GM18858 (cell line): ENCODE data around the gene CASKIN1.
"Not testable (repeated sequence)": the region's sequence is repeated elsewhere in the genome, so short reads cannot be mapped to it uniquely, and the experiment has no call there.

ENCODE experiments used
- ATAC-seq: cut with Tn5 transposase; IDR thresholded peaks from one replicate; pipeline ENCODE4 v1.9.1; 2021; ENCODE audit not compliant: unreplicated experiment

CASKIN1 gene

DNA sequence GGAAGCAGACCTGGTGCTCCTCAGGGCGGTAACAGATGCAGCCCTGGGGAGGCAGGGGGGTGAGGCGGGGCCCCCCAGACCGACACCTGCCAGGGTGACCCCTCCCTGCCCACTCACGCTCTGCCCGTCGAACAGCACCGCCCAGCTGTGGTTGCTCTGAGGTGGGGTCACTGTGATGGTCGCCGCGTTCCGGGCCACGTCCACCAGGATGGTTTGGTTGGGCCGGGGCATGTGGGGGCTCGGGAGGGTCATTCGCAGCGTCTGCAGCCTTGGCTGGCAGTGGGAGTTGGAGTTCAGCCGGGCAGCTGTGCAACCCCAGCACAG is 13.6 kb upstream of the CASKIN1 start:
- ATAC-seq, result no peak

DNA sequence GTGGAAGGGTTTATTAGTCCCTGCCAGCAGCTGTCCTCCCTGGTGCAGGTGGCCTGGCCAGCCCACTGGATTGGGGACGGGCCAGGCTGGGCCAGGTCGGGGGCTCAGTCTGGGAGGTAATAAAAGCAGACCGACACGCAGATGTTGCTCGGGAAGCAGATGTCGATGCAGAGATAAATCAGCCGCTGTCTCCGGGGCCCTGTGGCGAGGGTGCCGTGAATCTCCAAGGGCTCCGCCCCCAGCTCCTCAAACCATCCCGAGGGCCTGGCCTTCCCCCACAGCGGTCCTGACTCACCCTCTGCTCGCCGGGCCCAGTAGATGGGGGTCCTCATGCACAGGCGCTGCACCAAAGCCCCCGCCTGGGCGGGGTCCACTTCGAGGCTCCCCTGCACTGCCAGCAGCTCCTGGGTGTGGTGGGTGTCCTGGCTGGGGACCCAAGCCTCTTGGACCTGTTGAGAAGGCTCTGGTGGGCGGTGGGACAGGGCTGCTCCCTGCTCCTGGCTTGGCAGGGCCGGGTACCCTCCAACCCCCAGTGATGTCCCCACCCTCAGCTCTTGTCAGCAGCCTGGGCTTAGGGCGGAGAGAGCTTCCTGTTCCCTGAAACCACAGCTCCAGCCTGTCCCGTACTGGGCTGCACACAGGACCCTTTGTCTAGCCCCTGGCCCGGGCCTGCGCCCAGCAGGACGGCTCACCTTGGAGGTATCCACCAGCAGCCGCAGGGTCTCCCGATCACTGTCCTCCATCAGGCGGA is 13.0 kb upstream of the CASKIN1 start:
- no peak for ATAC-seq

DNA sequence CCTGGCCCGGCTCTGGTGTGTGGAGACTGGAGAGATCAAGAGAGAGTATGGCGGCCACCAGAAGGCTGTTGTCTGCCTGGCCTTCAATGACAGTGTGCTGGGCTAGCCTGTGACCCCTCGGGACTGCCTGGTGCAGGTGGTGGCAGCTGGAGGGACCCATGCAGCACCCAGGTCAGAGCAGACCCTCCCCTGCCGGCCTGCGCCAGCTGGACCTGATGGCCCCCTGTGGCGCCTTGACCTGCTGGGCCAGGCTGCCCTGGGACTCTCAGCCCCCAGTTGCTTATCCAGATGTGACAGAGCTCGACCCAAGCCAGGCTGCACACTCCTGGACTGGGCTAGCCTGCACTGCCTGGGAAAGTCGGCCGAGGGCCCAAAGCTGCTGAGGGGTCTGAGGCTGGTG is 12.4 kb upstream of the CASKIN1 start:
- no peak for ATAC-seq

DNA sequence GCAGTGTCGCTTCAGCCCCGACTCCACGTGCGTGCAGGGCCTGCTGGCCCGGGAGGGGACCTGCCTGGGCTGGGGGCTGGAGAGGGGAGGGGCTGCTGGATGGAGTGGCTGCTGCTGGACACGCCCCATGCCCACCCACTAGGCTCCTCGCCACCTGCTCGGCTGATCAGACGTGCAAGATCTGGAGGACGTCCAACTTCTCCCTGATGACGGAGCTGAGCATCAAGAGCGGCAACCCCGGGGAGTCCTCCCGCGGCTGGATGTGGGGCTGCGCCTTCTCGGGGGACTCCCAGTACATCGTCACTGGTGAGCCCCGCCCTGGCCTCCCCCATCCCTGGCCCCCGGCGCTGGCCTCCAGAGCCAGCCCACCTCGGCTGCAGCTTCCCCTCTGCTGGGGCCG is 11.9 kb upstream of the CASKIN1 start:
- ATAC-seq, result no peak

DNA sequence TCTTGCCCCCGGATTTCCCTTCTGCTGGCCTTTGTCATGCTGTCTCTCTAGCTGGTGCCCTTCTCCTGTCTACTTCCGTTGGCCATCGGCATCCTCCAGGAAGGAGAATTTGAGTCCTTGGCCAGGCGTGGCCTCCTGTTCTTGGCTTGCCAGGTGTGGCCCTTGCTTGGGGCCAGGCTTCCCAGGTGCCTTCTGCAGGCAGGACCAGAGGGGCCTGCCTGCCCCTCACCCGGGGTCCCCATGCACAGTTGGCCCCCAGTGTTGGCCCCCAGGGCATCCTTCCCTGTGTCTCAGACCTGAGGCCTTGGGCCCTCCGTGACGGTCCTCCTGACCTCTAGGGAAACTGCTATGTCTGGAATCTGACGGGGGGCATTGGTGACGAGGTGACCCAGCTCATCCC is 11.5 kb upstream of the CASKIN1 start:
- ATAC-seq, result no peak

DNA sequence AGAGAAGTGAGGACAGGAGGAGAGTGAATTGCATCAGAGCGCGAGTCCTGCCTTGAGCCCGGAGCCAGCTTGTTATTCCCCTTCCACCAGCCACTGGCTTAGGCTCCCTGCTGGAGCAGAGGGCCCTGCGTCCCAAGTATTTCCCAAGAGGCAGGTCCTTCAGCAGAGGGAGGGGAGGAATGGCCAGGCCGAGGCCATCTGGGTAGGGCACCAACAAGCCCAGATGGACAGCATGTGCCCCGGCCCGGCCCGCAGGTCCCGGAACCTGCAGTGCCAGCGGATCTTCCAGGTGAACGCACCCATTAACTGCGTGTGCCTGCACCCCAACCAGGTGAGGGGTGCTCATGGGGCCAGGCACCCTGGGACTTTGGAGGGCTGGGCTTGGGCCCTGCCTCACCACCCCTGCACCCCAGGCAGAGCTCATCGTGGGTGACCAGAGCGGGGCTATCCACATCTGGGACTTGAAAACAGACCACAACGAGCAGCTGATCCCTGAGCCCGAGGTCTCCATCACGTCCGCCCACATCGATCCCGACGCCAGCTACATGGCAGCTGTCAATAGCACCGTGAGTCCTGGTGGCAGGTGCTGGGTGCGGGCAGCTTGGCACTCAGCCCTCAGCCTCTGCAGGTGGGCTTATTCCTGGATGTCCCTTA is 10.5 kb upstream of the CASKIN1 start:
- ATAC-seq, result no peak

DNA sequence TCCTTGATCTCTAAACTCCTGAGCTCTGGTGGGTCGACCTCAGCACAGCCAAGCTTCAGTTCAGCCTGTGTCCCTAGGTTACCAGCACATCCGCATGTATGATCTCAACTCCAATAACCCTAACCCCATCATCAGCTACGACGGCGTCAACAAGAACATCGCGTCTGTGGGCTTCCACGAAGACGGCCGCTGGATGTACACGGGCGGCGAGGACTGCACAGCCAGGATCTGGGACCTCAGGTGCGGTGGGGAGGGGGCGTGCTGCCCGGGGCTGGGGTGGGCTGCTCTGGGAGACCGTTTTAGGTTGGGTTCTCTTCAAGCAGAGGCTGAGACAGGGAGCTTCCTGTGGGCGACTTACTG is 10.0 kb upstream of the CASKIN1 start:
- ATAC-seq, result no peak

DNA sequence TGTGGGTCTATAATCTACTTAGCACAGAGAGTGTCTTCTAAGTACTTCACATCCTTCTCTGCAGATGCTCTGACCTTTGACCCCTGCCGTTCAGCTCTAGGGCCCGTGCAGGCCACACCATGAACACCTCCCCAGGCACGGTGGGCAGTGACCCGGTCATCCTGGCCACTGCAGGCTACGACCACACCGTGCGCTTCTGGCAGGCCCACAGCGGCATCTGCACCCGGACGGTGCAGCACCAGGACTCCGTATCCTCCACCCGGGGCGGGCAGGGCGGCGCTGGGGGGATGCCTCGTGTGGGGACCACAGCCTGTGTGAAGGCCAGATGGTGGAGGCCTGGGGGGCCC is 9.5 kb upstream of the CASKIN1 start:
- peak; percentile 5 for ATAC-seq

DNA sequence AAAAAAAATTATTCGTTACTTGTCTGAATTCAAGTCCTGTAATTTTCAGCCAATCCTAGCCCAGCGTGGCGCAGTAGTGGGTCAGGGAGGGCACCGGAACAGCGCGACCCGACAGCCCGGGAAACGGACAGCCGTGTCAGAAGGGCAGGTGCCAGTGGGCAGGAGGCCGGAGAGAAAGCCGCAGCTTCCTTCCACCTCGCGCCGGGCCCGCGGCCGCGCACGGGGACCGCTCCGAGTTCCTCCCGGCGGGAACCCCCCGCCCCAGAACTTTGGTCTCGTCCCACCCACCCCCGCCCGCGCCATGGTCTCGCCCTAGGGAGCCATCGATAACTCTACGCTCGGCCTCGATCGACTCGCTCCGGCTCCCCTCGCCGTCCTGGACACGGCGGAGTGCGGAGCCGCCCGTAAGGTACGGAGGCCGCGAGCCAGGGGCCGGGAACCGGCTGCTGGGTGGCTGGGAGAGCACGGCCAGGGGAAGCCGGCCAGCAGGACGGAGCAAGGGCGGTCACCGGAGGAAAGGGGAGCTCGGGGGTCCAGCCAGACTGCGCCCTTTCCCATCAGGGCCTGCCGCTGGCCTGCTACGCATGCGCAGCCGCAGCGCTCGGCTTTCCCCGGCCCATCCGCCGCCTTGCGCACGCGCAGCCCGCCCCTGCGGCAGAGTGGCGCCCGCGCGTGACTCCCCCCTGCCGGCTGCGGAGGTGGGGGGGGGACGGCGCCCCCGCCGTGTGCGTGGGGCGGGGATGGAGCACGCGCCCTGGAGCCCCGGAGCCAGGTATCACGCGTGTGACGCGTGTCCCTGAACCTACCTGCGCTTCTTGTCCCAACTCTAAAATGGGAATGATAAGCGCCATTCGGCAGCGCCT is 8.9 kb upstream of the CASKIN1 start, which contains the start of gene MLST8:
Gene MLST8 (plus strand): TSS at position 351 of the 863 bp plus-strand sequence. CDS start 632 bp downstream, outside the sequence.
- ATAC-seq, result peak; percentile 63

DNA sequence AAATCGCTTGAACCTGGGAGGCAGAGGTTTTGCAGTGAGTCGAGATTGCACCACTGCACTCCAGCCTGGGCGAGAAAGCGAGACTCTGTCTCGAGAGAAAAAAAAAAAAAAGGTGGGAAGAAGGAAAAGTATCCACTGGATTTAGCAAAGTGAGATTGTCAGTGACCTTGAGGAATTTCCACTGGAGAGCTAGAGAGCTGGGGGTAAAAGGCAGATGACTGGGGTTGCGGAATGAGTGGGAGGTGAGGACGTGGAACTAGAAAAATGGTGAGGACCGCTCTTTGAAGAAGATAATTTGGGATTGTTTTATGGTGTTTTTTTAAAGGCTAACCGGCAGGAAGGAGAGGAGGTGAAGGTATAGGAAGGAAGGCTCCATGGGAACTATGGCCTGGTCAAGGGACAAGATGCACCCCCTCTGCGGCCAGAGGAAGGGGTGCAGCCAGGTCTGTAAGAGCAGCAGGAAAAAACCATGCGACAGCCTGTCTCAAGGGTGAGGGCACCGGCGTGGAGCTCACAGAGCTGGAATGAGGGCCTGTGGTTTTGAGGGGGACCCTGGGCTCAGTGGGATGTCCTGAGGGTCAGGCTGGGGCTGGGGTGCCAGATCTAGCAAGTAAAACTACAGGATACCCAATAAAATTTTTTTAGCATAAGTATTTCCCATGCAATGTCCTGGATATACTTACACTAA is 8.2 kb upstream of the CASKIN1 start:
- no peak for ATAC-seq

DNA sequence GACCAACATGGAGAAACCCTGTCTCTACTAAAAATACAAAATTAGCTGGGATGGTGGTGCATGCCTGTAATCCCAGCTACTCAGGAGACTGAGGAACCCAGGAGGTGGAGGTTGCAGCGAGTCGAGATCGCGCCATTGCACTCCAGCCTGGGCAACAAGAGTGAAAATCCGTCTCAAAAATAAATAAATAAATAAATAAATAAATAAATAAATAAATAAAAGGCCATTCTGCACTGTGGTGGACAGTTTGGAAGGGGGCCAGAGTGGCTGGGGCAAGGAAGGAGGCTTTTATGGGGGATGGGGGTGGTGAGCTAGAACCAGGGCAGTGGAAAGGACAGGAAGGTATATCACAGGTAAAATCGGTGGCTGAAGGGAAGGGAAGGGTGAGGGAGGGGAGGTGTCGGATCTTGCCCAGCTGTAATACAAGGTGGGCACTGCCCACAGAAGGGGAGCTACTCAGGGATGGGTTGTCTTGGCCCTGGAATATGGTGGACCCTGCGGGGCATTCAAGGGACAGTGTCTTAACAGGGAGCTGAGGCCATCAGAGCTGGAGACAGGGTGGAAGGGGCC is 6.8 kb upstream of the CASKIN1 start:
- ATAC-seq, result not testable (repeated sequence)

DNA sequence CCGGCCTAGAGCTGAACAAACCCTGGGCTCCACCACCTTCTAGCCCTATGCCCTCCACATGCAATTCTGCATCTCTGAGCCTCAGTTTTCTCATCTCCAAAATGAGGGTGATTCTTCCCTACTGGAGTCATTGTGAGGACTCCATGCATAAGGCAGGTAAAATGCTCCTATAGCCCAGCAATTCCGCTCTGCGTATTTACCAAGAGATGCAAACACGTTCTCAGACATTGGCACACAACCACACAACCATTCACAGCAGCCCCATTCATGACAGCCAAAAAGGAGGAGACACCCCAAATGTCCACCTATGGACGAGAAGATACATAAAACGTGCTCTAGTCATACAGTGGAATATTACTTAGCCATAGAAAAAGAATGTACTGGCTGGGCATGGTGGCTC is 3.9 kb upstream of the CASKIN1 start:
- ATAC-seq, result no peak

DNA sequence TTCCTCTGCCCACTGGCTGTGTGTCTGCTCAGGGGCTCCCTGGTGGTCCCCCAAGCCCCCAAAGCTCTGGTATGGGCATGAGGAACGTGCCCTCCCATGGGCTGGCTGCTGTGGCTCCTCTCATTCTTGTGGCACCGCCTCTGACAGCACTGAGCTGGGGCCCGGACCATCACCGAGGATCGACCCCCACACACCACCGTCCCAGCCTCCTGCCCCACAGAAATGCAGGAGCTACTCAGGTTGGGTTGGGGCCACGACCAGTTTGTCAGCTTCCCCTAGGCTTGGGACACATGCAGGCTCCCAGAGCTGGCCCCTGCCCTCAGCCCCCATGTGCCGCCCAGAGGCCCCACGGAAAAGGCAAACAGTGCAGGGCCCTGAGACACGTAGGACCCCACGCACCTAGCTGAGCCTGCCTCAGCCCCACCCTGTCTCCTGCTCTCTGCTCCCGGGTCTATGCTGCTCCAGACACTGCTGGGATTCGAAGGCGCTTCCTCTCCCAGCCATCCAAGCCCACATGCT is 3.3 kb upstream of the CASKIN1 start:
- ATAC-seq, result no peak

DNA sequence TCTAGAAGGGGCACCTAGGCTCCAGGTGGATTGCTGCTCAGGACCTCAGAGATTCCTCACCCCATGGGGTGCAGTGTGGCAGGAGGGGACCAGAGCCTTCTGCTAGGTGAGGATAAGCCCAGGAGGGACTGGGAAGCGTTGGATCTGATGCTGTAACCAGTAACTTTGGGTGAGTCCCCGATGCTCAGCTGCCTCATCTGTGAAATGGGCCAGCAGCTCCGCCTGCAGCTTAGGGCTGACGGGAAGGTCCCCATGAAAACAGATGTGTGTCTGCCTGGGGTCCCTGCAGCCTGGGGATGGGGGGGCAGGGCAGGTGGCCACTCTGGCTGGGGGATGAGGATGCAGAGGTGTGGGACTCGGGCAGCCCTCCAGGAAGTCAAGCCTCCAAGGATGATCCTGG is 2.7 kb upstream of the CASKIN1 start:
- no peak for ATAC-seq

DNA sequence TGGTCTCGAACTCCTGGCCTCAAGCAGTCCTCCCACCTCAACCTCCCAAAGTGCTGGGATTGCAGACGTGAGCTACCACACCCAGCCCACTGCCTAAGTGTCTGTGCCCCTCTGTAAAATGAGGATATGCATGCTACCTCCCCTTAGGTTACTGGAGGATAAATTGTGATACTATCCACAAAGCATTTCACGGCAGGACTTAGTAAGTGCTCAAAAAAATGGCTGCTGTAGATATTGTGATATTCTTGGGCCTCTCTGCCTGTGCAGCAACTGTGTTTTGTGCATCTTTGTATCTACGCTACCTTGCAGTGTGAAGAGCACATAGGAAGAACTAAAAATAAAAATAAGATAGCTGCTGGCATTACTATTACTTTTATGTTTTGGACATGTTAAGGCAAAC is 1.9 kb upstream of the CASKIN1 start:
- ATAC-seq, result no peak

DNA sequence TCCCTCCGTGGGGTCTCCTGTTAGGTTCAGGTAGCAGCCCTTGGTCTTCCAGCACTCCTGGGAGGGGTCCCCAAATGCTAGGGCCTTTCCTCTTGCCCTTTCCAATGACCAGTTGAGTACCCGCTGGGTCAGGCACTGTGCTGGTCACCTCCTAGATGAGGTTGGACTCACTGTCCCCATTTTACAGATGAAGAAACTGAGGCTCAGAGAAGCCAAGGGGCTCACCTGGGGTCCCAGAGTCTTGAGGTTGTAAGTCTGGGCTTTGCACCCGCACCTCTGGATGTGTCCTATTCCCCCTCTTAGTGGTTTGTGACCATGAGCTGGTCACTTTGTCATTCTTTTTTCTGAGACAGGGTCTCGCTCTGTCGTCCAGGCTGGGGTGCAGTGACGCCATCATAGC is 1.4 kb upstream of the CASKIN1 start:
- no peak for ATAC-seq

DNA sequence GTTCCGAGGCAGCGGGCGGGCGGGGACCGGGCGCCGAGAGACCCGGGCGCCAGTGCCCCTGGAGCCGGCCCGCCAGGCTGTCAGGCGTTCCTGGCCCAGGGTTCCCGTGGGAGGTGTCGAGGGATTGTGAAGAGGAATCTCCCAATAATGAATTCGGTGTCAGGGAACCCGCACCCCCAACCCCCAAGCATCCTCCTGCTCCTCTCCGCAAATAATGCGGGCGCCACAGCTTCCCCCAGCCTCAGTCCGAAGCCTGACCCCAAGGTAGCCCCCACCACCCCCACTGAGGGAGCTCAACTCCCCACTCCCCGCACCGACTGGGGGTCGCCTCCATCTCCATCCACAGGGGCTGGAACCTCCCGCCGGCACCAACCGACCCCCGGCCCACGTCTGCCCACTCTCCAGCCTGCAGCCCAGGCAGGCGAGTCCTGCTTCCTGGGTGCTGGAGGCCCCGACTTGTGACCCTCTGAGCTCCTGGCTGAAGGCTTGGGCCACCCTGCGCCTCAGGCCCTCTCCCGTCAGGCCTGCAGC is 641 bp upstream of the CASKIN1 start:
- no peak for ATAC-seq

DNA sequence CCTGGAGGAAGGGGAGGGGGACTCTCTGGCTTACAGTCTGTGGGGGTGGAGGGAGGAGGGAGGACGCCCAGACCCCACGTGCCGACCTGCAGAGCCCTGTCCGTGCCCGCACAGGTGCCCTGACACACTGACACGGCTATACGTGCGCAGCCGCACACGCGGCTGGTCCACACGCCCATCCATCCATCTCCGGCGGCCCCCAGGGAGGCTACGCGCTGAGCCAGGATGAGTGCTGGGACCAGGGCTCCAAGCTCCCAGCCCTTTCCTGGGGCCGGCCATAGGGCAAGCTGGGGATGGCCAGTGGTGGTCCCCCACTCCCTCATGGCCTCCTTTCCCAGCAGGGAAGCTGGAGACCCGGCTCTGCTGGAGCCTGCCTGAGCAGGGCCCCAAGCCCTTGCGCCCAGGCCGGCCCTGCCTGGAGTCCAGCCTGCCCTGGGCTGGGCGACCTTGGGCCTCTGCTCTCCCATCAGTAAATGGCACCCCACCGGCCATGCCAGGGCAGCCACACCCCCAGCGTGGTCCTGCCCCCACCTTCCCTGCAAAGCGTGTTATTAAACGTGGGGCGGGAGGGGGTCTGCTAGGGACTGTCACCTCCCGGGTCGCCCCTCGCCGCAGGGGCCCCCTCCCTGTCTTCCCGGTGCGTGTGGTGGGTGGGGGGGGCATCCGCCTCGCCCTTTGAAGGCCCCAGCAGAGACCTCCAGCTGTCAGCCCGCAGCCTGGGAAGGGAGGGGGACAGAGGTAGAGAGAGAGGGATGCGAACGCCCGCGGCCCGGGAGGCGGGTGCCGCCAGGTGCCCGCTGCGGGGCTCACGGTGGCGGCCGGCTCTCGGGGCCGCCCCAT is 863 bp downstream of the CASKIN1 start:
- no peak for ATAC-seq

DNA sequence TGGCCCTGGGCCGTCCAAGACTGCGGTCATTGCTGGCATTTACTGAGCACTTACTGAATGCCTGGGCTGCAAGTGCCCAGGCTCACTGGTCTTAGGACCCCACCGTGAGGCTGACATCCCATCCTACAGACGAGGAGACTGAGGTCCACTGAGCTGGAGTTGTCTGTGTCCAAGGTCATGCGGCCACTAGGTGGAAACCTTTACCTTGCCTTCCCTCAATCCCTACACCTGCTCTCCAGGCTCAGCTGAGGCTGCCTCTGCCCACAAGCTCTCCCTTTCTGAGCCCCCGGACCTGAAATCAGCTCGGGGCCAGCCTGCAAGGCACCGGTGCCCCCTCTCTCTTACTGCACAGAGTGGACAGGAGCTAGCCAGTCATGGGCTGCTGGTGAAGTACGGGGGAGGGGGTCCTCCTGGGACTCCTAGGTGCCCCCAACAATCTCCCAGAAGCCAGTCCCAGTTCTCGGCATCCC is 1.5 kb downstream of the CASKIN1 start:
- ATAC-seq, result no peak
